GM19035 (cell line): ENCODE data around the gene HHIPL1.

Source experiments
- ATAC-seq: cut with Tn5 transposase; IDR thresholded peaks from one replicate; pipeline ENCODE4 v1.9.1; 2021; ENCODE audit not compliant: unreplicated experiment

The HHIPL1 gene

GRCh38 chr14:99728231-99728920, 83.4 kb downstream of the HHIPL1 start:
- no peak for ATAC-seq

GRCh38 chr14:99728981-99729451, 84.1 kb downstream of the HHIPL1 start:
- ATAC-seq = no peak
